WTC11 (cell line): ENCODE measurements around the gene ABLIM3. TPM values are rescaled to one million over a fixed set of nuclear protein-coding genes. Genes with fewer than 3 reads are reported as not detected.
A peak's percentile ranks its signal among the peaks of the same experiment; 100 is the strongest.

Source experiments
- ATAC-seq: fragments of 200-7000 bp; cut with Tn5 transposase; 2 replicates; pipeline ENCODE4 v1.10.0; 2021; ENCODE audit warnings: mild to moderate bottlenecking, moderate library complexity
- CTCF ChIA-PET: fragments of 300-600 bp; sonication (Branson Sonifier 250); formaldehyde crosslinking; loops from one replicate; lab custom pipeline; 2021; ENCODE audit warnings: antibody characterized with exemption; lab: Charles Lee
- POLR2A ChIA-PET: fragments of 350-600 bp; sonication (Branson Sonifier 250); formaldehyde crosslinking; loops from one replicate; lab custom pipeline; 2021; ENCODE audit warnings: antibody characterized with exemption; lab: Charles Lee
- DNase-seq: peaks from one replicate; pipeline ENCODE4 v3.0.0; 2021; ENCODE audit warnings: low spot score
- H3K27ac Mint-ChIP-seq: 2 replicates; pipeline ENCODE4 v1.8.0; 2021; ENCODE audit warnings: mixed read lengths
- H3K27me3 Mint-ChIP-seq: 2 replicates; pipeline ENCODE4 v1.8.0; 2021; ENCODE audit warnings: low read depth, mild to moderate bottlenecking, moderate library complexity, mixed read lengths
- H3K36me3 Mint-ChIP-seq: 2 replicates; pipeline ENCODE4 v1.8.0; 2021; ENCODE audit warnings: mixed read lengths
- H3K4me1 Mint-ChIP-seq: 2 replicates; pipeline ENCODE4 v1.8.0; 2022; ENCODE audit warnings: mixed read lengths
- H3K4me3 Mint-ChIP-seq: 2 replicates; pipeline ENCODE4 v1.8.0; 2021; ENCODE audit warnings: mild to moderate bottlenecking, moderate library complexity, mixed read lengths
- H3K9me3 Mint-ChIP-seq: 2 replicates; pipeline ENCODE4 v1.8.0; 2021; ENCODE audit warnings: mixed read lengths
- AFF4 ChIP-seq: sonication (generic); formaldehyde crosslinking; IDR thresholded peaks from 2 replicates; pipeline ENCODE4 v1.8.1; 2023; ENCODE audit warnings: mild to moderate bottlenecking, missing genetic modification reagents, borderline replicate concordance
- CREM ChIP-seq: sonication (generic); formaldehyde crosslinking; IDR thresholded peaks from 2 replicates; pipeline ENCODE4 v1.8.1; 2022; ENCODE audit warnings: mild to moderate bottlenecking, missing genetic modification reagents, moderate library complexity
- CTCF ChIP-seq: fragments of 200-600 bp; IDR thresholded peaks from 2 replicates; pipeline ENCODE4 v1.8.0; 2022; ENCODE audit warnings: antibody characterized with exemption
- EMX1 ChIP-seq: fragments of 250-450 bp; sonication (Bioruptor Pico); IDR thresholded peaks from 2 replicates; pipeline ENCODE4 v1.8.0; 2021; ENCODE audit warnings: mild to moderate bottlenecking
- ESRRA ChIP-seq: sonication (generic); formaldehyde crosslinking; IDR thresholded peaks from 2 replicates; pipeline ENCODE4 v1.8.1; 2022; ENCODE audit warnings: mild to moderate bottlenecking, missing genetic modification reagents, borderline replicate concordance
- FOXK1 ChIP-seq: sonication (generic); formaldehyde crosslinking; IDR thresholded peaks from 2 replicates; pipeline ENCODE4 v1.8.0; 2022; ENCODE audit warnings: mild to moderate bottlenecking, moderate library complexity, missing genetic modification reagents
- GABPB1 ChIP-seq: sonication (generic); formaldehyde crosslinking; IDR thresholded peaks from 2 replicates; pipeline ENCODE4 v1.8.1; 2023; ENCODE audit warnings: mild to moderate bottlenecking, missing genetic modification reagents
- JUN ChIP-seq: sonication (generic); formaldehyde crosslinking; IDR thresholded peaks from 2 replicates; pipeline ENCODE4 v1.8.0; 2023; ENCODE audit warnings: mild to moderate bottlenecking, missing genetic modification reagents
- MLX ChIP-seq: sonication (generic); formaldehyde crosslinking; IDR thresholded peaks from 2 replicates; pipeline ENCODE4 v1.8.1; 2023; ENCODE audit warnings: mild to moderate bottlenecking, missing genetic modification reagents, moderate library complexity
- NFE2L1 ChIP-seq: sonication (generic); formaldehyde crosslinking; IDR thresholded peaks from 2 replicates; pipeline ENCODE4 v1.8.1; 2023; ENCODE audit warnings: missing genetic modification reagents
- NFYB ChIP-seq: sonication (generic); formaldehyde crosslinking; conservative IDR thresholded peaks from 2 replicates; pipeline ENCODE4 v1.8.0; 2022; ENCODE audit warnings: low read depth, missing genetic modification reagents
- PRRX2 ChIP-seq: fragments of 250-450 bp; sonication (Bioruptor Pico); IDR thresholded peaks from 2 replicates; pipeline ENCODE4 v1.8.0; 2021; ENCODE audit warnings: mild to moderate bottlenecking
- SMAD4 ChIP-seq: sonication (generic); formaldehyde crosslinking; IDR thresholded peaks from 2 replicates; pipeline ENCODE4 v1.8.0; 2022; ENCODE audit warnings: mild to moderate bottlenecking, missing genetic modification reagents
- TCF7 ChIP-seq: sonication (generic); formaldehyde crosslinking; IDR thresholded peaks from 2 replicates; pipeline ENCODE4 v1.8.0; 2022; ENCODE audit warnings: mild to moderate bottlenecking, low read depth, missing genetic modification reagents, moderate library complexity
- USF1 ChIP-seq: sonication (generic); formaldehyde crosslinking; IDR thresholded peaks from 2 replicates; pipeline ENCODE4 v1.8.0; 2022; ENCODE audit warnings: mild to moderate bottlenecking, missing genetic modification reagents
- ZNF138 ChIP-seq: sonication (generic); formaldehyde crosslinking; conservative IDR thresholded peaks from 2 replicates; pipeline ENCODE4 v1.8.1; 2022; ENCODE audit warnings: mild to moderate bottlenecking, moderate library complexity, missing genetic modification reagents
- ZNF232 ChIP-seq: sonication (generic); formaldehyde crosslinking; IDR thresholded peaks from 2 replicates; pipeline ENCODE4 v1.8.0; 2022; ENCODE audit warnings: mild to moderate bottlenecking, missing genetic modification reagents
- ZNF317 ChIP-seq: sonication (generic); formaldehyde crosslinking; IDR thresholded peaks from 2 replicates; pipeline ENCODE4 v1.8.1; 2023; ENCODE audit warnings: low read depth, mild to moderate bottlenecking, moderate library complexity, missing genetic modification reagents, borderline replicate concordance
- ZNF416 ChIP-seq: fragments of 250-450 bp; sonication (Bioruptor Pico); IDR thresholded peaks from 2 replicates; pipeline ENCODE4 v1.9.0; 2021; ENCODE audit warnings: mild to moderate bottlenecking, inconsistent platforms
- ZNF512 ChIP-seq: sonication (generic); formaldehyde crosslinking; IDR thresholded peaks from 2 replicates; pipeline ENCODE4 v1.8.1; 2022; ENCODE audit warnings: missing genetic modification reagents, borderline replicate concordance
- total RNA-seq: library from RNA; stranded (reverse); gene quantifications from 3 replicates; pipeline ENCODE4 v1.2.3, GENCODE V29; 2021

Gene ABLIM3
- total RNA-seq, 1 experiment from 2014 or later = 0.33 TPM

GRCh38 chr5:149151717-149152116 lies 10.4 kb downstream of the ABLIM3 start (continued):
- TF ChIP-seq MLX (CRISPR knock-in tag) (no peak), AFF4 (CRISPR knock-in tag) (no peak)
- TF ChIP-seq, all 79 proteins: peak for 0

- ATAC-seq = peak; percentile 65
- POLR2A ChIA-PET = no interaction called here
- Mint-ChIP-seq H3K27me3 (no peaks in the 10 kb centered on the region; the same call in 1 of the 2 replicates), H3K27ac (no peak overlapping the region), H3K4me3 (no peak overlapping the region), H3K4me1 (peaks cover 9% of the 10 kb centered on the region), H3K9me3 (no peaks in the 10 kb centered on the region), H3K36me3 (no peaks in the 10 kb centered on the region)
- TF ChIP-seq CTCF (no peak), GABPB1 (CRISPR knock-in tag) (peak; percentile 86), ZNF232 (CRISPR knock-in tag) (no peak)
- CTCF ChIA-PET = interaction anchor here (0.7 to 3.8 kb wide), 7 partner anchors 9 to 113 kb away, joined by 3 to 23 read pairs (median 5); partner anchors contain the start of gene ABLIM3
- DNase-seq = no peak
Measured at GRCh38 chr5:149152317-149152746, 11.0 kb downstream of the ABLIM3 start.

- no peak overlapping the region for H3K4me3 Mint-ChIP-seq
- peaks cover 9% of the 10 kb centered on the region for H3K4me1 Mint-ChIP-seq
- TF ChIP-seq ESRRA (CRISPR knock-in tag) (no peak), PRRX2 (no peak), ZNF512 (CRISPR knock-in tag) (no peak), NFYB (CRISPR knock-in tag) (no peak), TCF7 (no peak), JUN (CRISPR knock-in tag) (no peak), ZNF138 (CRISPR knock-in tag) (no peak), ZNF416 (no peak), FOXK1 (no peak), SMAD4 (CRISPR knock-in tag) (no peak), ZNF317 (no peak), USF1 (CRISPR knock-in tag) (no peak), NFE2L1 (no peak), CREM (CRISPR knock-in tag) (no peak), EMX1 (no peak)
- ATAC-seq (no peak), DNase-seq (no peak)
- H3K9me3 Mint-ChIP-seq = no peaks in the 10 kb centered on the region
- ChIA-PET POLR2A (no interaction called here), CTCF (interaction anchor here (1.2 to 3.8 kb wide), 4 partner anchors 12 to 112 kb away, joined by 4 to 23 read pairs (median 6); partner anchors contain the start of gene ABLIM3)
- no peaks in the 10 kb centered on the region for H3K36me3 Mint-ChIP-seq
- H3K27ac Mint-ChIP-seq = no peak overlapping the region
- no peaks in the 10 kb centered on the region; the same call in 1 of the 2 replicates for H3K27me3 Mint-ChIP-seq
Measured at GRCh38 chr5:149153193-149153750, 12.0 kb downstream of the ABLIM3 start.
